ENCODE results near the gene HNRNPA3.
"Not testable (repeated sequence)": the region's sequence is repeated elsewhere in the genome, so short reads cannot be mapped to it uniquely, and the experiment has no call there.

HNRNPA3 gene

GRCh38 chr2:177264693-177265587 is 52.3 kb downstream of the HNRNPA3 start, which contains the start of gene NFE2L2:
Gene NFE2L2, minus strand, starts transcription at chr2:177264727. Its CDS starts 151 bp downstream, at chr2:177264576.
- Mint-ChIP-seq H3K27ac (peak within 1 kb of the TSS; percentile 99), H3K4me3 (peak within 1 kb of the TSS; percentile 96), H3K4me1 (ENCODE audit: low read depth) (peaks cover 59% of the 10 kb centered on the region), H3K36me3 (ENCODE audit: low read depth) (peaks cover 29% of the 10 kb centered on the region), H3K27me3 (no peaks in the 10 kb centered on the region), H3K9me3 (no peaks in the 10 kb centered on the region)

- H3K27ac Mint-ChIP-seq = peak overlapping the region; percentile 99
- H3K36me3 Mint-ChIP-seq (ENCODE audit: low read depth) = peaks cover 19% of the 10 kb centered on the region
- H3K27me3 Mint-ChIP-seq = no peaks in the 10 kb centered on the region
- H3K4me1 Mint-ChIP-seq (ENCODE audit: low read depth) = peaks cover 54% of the 10 kb centered on the region
- no peaks in the 10 kb centered on the region for H3K9me3 Mint-ChIP-seq
- H3K4me3 Mint-ChIP-seq = peak overlapping the region; percentile 90
These were observed 53.5 kb downstream of the HNRNPA3 start for GRCh38 chr2:177265824-177266817.

- H3K4me3 Mint-ChIP-seq, H3K27ac Mint-ChIP-seq, H3K27me3 Mint-ChIP-seq, H3K9me3 Mint-ChIP-seq: not testable (repeated sequence)
- peaks cover 46% of the 10 kb centered on the region for H3K4me1 Mint-ChIP-seq (ENCODE audit: low read depth)
- peaks cover 12% of the 10 kb centered on the region for H3K36me3 Mint-ChIP-seq (ENCODE audit: low read depth)
These were observed 54.4 kb downstream of the HNRNPA3 start for GRCh38 chr2:177266955-177267354.

- H3K36me3 Mint-ChIP-seq (ENCODE audit: low read depth) = peaks cover 1% of the 10 kb centered on the region
- peaks cover 53% of the 10 kb centered on the region for H3K4me1 Mint-ChIP-seq (ENCODE audit: low read depth)
- no peaks in the 10 kb centered on the region for H3K9me3 Mint-ChIP-seq
- no peak overlapping the region for H3K4me3 Mint-ChIP-seq
- H3K27ac Mint-ChIP-seq = no peak overlapping the region
- no peaks in the 10 kb centered on the region for H3K27me3 Mint-ChIP-seq
These were observed 55.7 kb downstream of the HNRNPA3 start for GRCh38 chr2:177268187-177268871.

- Mint-ChIP-seq H3K27me3 (no peaks in the 10 kb centered on the region), H3K36me3 (ENCODE audit: low read depth) (no peaks in the 10 kb centered on the region), H3K27ac (no peak overlapping the region), H3K9me3 (no peaks in the 10 kb centered on the region), H3K4me3 (no peak overlapping the region), H3K4me1 (ENCODE audit: low read depth) (peaks cover 53% of the 10 kb centered on the region)
These were observed 56.3 kb downstream of the HNRNPA3 start for GRCh38 chr2:177268901-177269300.

DNA sequence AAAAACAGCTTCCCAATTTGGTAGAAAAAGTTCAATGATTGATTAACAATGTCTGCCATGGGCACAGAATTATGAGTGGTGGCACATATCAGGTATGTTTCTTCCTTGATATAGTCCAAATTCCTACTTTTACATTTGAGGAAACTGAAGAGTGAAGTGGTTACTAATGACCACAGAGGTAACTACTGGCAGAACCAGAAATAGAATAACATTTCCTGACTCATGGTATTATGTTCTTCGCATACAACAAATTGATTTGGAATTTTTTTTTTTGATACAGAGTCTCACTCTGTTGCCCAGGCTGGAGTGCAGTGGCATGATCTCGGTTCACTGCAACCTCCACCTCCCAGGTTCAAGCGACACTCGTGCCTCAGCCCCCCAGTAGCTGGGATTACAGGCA is 57.9 kb downstream of the HNRNPA3 start:
- peaks cover 45% of the 10 kb centered on the region for H3K4me1 Mint-ChIP-seq (ENCODE audit: low read depth)
- H3K36me3 Mint-ChIP-seq (ENCODE audit: low read depth) = no peaks in the 10 kb centered on the region
- no peak overlapping the region for H3K27ac Mint-ChIP-seq
- H3K4me3 Mint-ChIP-seq = no peak overlapping the region
- H3K27me3 Mint-ChIP-seq = no peaks in the 10 kb centered on the region
- no peaks in the 10 kb centered on the region for H3K9me3 Mint-ChIP-seq

- peaks cover 31% of the 10 kb centered on the region for H3K4me1 Mint-ChIP-seq (ENCODE audit: low read depth)
- no peak overlapping the region for H3K4me3 Mint-ChIP-seq
- no peaks in the 10 kb centered on the region for H3K27me3 Mint-ChIP-seq
- H3K36me3 Mint-ChIP-seq (ENCODE audit: low read depth) = no peaks in the 10 kb centered on the region
- H3K27ac Mint-ChIP-seq = no peak overlapping the region
- H3K9me3 Mint-ChIP-seq = no peaks in the 10 kb centered on the region
These were observed 59.5 kb downstream of the HNRNPA3 start for GRCh38 chr2:177271981-177272666.

- Mint-ChIP-seq H3K4me1 (ENCODE audit: low read depth) (peaks cover 25% of the 10 kb centered on the region), H3K36me3 (ENCODE audit: low read depth) (no peaks in the 10 kb centered on the region), H3K4me3 (no peak overlapping the region), H3K9me3 (no peaks in the 10 kb centered on the region), H3K27ac (no peak overlapping the region), H3K27me3 (no peaks in the 10 kb centered on the region)
These were observed 60.2 kb downstream of the HNRNPA3 start for GRCh38 chr2:177272765-177273164.

GRCh38 chr2:177273408-177273807 is 60.8 kb downstream of the HNRNPA3 start:
- Mint-ChIP-seq H3K36me3 (ENCODE audit: low read depth) (no peaks in the 10 kb centered on the region), H3K27me3 (no peaks in the 10 kb centered on the region), H3K4me1 (ENCODE audit: low read depth) (peaks cover 25% of the 10 kb centered on the region), H3K9me3 (no peaks in the 10 kb centered on the region), H3K4me3 (no peak overlapping the region), H3K27ac (no peak overlapping the region)
